Measurements from ENCODE around the gene WNT4. TPM values are rescaled to one million over a fixed set of nuclear protein-coding genes. Genes with fewer than 3 reads are reported as not detected.

WNT4 gene
- total and polyA plus RNA-seq, 10 of the 15 experiments (the other 5 are each of a cell fraction or from before 2014, with no cell fraction given): 0.01 TPM; not detected in 9

GRCh38 chr1:22117238-22117637, 25.7 kb downstream of the WNT4 start:
- WGBS (ENCODE audit: insufficient coverage, insufficient replicate concordance, low lambda C conversion rate, missing lambda C conversion rate): 94% methylated on average over 4 of the region's 4 CpGs
- H4K20me1 ChIP-seq (ENCODE audit: control insufficient read depth, insufficient read depth): peaks cover 12% of the 10 kb centered on the region
- ChIA-PET CTCF (interaction anchor here (1.0 to 1.3 kb wide), 3 partner anchors 10 to 14 kb away, joined by 3 read pairs; no protein-coding TSS in a partner anchor), POLR2A (interaction anchor here (0.8 kb wide), 1 partner anchor 94 kb away, joined by 3 read pairs; no protein-coding TSS in a partner anchor), SMC1A (ENCODE audit: uncharacterized antibody, unreplicated experiment) (interaction anchor here (1.1 kb wide), 1 partner anchor 16 kb away, joined by 3 read pairs; no protein-coding TSS in a partner anchor), RAD21 (ENCODE audit: unreplicated experiment) (no interaction called here)
- no peak overlapping the region for H2AFZ ChIP-seq (ENCODE audit: control insufficient read depth, low read depth, low read length)
- H3K4me2 ChIP-seq (ENCODE audit: control insufficient read depth, insufficient read depth): no peak overlapping the region
- H3K27me3 ChIP-seq (replicated peaks in 1 of 2; ENCODE audit: control insufficient read depth in 2 of 2, insufficient read depth in 2 of 2, low read length in 1 of 2): no peaks in the 10 kb centered on the region
- H3K9me3 ChIP-seq (replicated peaks; ENCODE audit: control insufficient read depth, insufficient read depth, low read length): no peaks in the 10 kb centered on the region
- intact Hi-C loops (cut with micrococcal nuclease; ENCODE audit: unreplicated experiment) (no loop called here), in situ Hi-C loops (cut with MboI) (no loop called here)
- H3K27ac ChIP-seq (ENCODE audit: control insufficient read depth, insufficient read depth): peak overlapping the region; percentile 40
- H3K4me1 ChIP-seq (ENCODE audit: control insufficient read depth, insufficient read depth, low read length): peaks cover 52% of the 10 kb centered on the region
- ATAC-seq: no peak
- no peak for FAIRE-seq
- H3K36me3 ChIP-seq (ENCODE audit: control insufficient read depth in 2 of 2, insufficient read depth in 2 of 2, low read length in 1 of 2): peaks cover 12 to 16% of the 10 kb centered on the region in 2 experiments; a peak in 3 of 4 replicates
- BruUV-seq (replicated peaks): no TSS peak
- TF ChIP-seq YY1 (IDR thresholded peaks at IDR 0.05; ENCODE audit: low read depth, low read length): no peak
- no peak for TF ChIP-seq IKZF2 (IDR thresholded peaks at IDR 0.05)
- no peak for TF ChIP-seq DPF2 (IDR thresholded peaks at IDR 0.05)
- no peak for TF ChIP-seq SP1 (IDR thresholded peaks at IDR 0.05; ENCODE audit: low read depth, low read length)
- no peak for TF ChIP-seq SMARCA5 (IDR thresholded peaks at IDR 0.05)
- no peak for TF ChIP-seq MYB (IDR thresholded peaks at IDR 0.05; ENCODE audit: borderline replicate concordance, low read depth, low read length)
- H3K79me2 ChIP-seq (ENCODE audit: control insufficient read depth, insufficient read depth, low read length): no peaks in the 10 kb centered on the region
- no peak overlapping the region for H3K9ac ChIP-seq (ENCODE audit: control insufficient read depth, insufficient read depth, low read length)
- DNase-seq (ENCODE audit: low read depth, low spot score): no peak
- H3K4me3 ChIP-seq: no peak overlapping the region

- no peak overlapping the region for H2AFZ ChIP-seq (ENCODE audit: control insufficient read depth, low read depth, low read length)
- BruUV-seq (replicated peaks): no TSS peak
- ATAC-seq: no peak
- no peak overlapping the region for H3K9ac ChIP-seq (ENCODE audit: control insufficient read depth, insufficient read depth, low read length)
- RAD21 ChIA-PET (ENCODE audit: unreplicated experiment): no interaction called here
- FAIRE-seq: no peak
- H3K27ac ChIP-seq (ENCODE audit: control insufficient read depth, insufficient read depth): peak overlapping the region; percentile 53
- WGBS (ENCODE audit: insufficient coverage, insufficient replicate concordance, low lambda C conversion rate, missing lambda C conversion rate): 37% methylated on average over 6 of the region's 6 CpGs
- CTCF ChIA-PET: interaction anchor here (0.9 to 1.6 kb wide), 2 partner anchors 10 to 14 kb away, joined by 3 to 4 read pairs; no protein-coding TSS in a partner anchor
- H3K4me3 ChIP-seq: no peak overlapping the region
- peaks cover 52% of the 10 kb centered on the region for H3K4me1 ChIP-seq (ENCODE audit: control insufficient read depth, insufficient read depth, low read length)
- DNase-seq (ENCODE audit: low read depth, low spot score): no peak
- no peaks in the 10 kb centered on the region for H3K79me2 ChIP-seq (ENCODE audit: control insufficient read depth, insufficient read depth, low read length)
- H3K9me3 ChIP-seq (replicated peaks; ENCODE audit: control insufficient read depth, insufficient read depth, low read length): no peaks in the 10 kb centered on the region
- H4K20me1 ChIP-seq (ENCODE audit: control insufficient read depth, insufficient read depth): peaks cover 12% of the 10 kb centered on the region
- POLR2A ChIA-PET: no interaction called here
- no peak for TF ChIP-seq FOXK2 (IDR thresholded peaks at IDR 0.05)
- no peak for TF ChIP-seq ESRRA (IDR thresholded peaks at IDR 0.05; ENCODE audit: low read length)
- TF ChIP-seq ELK1 (IDR thresholded peaks at IDR 0.05; ENCODE audit: low read depth, low read length): no peak
- no peak for TF ChIP-seq MTA3 (IDR thresholded peaks at IDR 0.05; ENCODE audit: borderline replicate concordance, low read length)
- TF ChIP-seq SP1 (IDR thresholded peaks at IDR 0.05; ENCODE audit: low read depth, low read length): no peak
- peaks cover 16 to 21% of the 10 kb centered on the region in 2 experiments; a peak in 3 of 4 replicates for H3K36me3 ChIP-seq (ENCODE audit: control insufficient read depth in 2 of 2, insufficient read depth in 2 of 2, low read length in 1 of 2)
- intact Hi-C loops (cut with micrococcal nuclease; ENCODE audit: unreplicated experiment) (no loop called here), in situ Hi-C loops (cut with MboI) (no loop called here)
- no peaks in the 10 kb centered on the region for H3K27me3 ChIP-seq (replicated peaks in 1 of 2; ENCODE audit: control insufficient read depth in 2 of 2, insufficient read depth in 2 of 2, low read length in 1 of 2)
- SMC1A ChIA-PET (ENCODE audit: uncharacterized antibody, unreplicated experiment): interaction anchor here (2.3 kb wide), 1 partner anchor 10 kb away, joined by 8 read pairs; no protein-coding TSS in a partner anchor
- H3K4me2 ChIP-seq (ENCODE audit: control insufficient read depth, insufficient read depth): peak overlapping the region; percentile 38; the same call in 1 of the 2 replicates
Observed at GRCh38 chr1:22115286-22115685, 27.6 kb downstream of the WNT4 start.
